Measurements from ENCODE around the gene RGS6.

The RGS6 gene

GRCh38 chr14:72404998-72405397 is 472.8 kb downstream of the RGS6 start:
- DNase-seq (ENCODE audit: low read depth), result no peak

GRCh38 chr14:72408020-72408419 is 475.8 kb downstream of the RGS6 start:
- no peak for DNase-seq (ENCODE audit: low read depth)

- DNase-seq (ENCODE audit: low read depth), result no peak
These were observed 476.8 kb downstream of the RGS6 start for GRCh38 chr14:72409047-72409446.

- no peak for DNase-seq (ENCODE audit: low read depth)
These were observed 484.0 kb downstream of the RGS6 start for GRCh38 chr14:72416081-72416849.

- no peak for DNase-seq (ENCODE audit: low read depth)
These were observed 484.7 kb downstream of the RGS6 start for GRCh38 chr14:72416892-72417291.

GRCh38 chr14:72418806-72419205 is 486.6 kb downstream of the RGS6 start:
- no peak for DNase-seq (ENCODE audit: low read depth)

GRCh38 chr14:72419226-72419775 is 487.1 kb downstream of the RGS6 start:
- no peak for DNase-seq (ENCODE audit: low read depth)

GRCh38 chr14:72420749-72421474 is 488.7 kb downstream of the RGS6 start:
- peak; percentile 45 for DNase-seq (ENCODE audit: low read depth)

- DNase-seq (ENCODE audit: low read depth), result no peak
These were observed 491.7 kb downstream of the RGS6 start for GRCh38 chr14:72423957-72424356.

GRCh38 chr14:72430457-72430856 is 498.2 kb downstream of the RGS6 start:
- DNase-seq (ENCODE audit: low read depth), result no peak

- no peak for DNase-seq (ENCODE audit: low read depth)
These were observed 500.5 kb downstream of the RGS6 start for GRCh38 chr14:72432748-72433147.

- DNase-seq (ENCODE audit: low read depth), result no peak
These were observed 501.3 kb downstream of the RGS6 start for GRCh38 chr14:72433511-72433910.

GRCh38 chr14:72434856-72435255 is 502.6 kb downstream of the RGS6 start:
- DNase-seq (ENCODE audit: low read depth), result no peak

GRCh38 chr14:72439707-72440106 is 507.5 kb downstream of the RGS6 start:
- no peak for DNase-seq (ENCODE audit: low read depth)

- no peak for DNase-seq (ENCODE audit: low read depth)
These were observed 511.0 kb downstream of the RGS6 start for GRCh38 chr14:72443256-72443655.

GRCh38 chr14:72443991-72444441 is 511.8 kb downstream of the RGS6 start:
- DNase-seq (ENCODE audit: low read depth), result no peak

GRCh38 chr14:72444701-72445100 is 512.5 kb downstream of the RGS6 start:
- DNase-seq (ENCODE audit: low read depth), result no peak

- no peak for DNase-seq (ENCODE audit: low read depth)
These were observed 516.0 kb downstream of the RGS6 start for GRCh38 chr14:72448212-72448611.

- DNase-seq (ENCODE audit: low read depth), result no peak
These were observed 518.3 kb downstream of the RGS6 start for GRCh38 chr14:72450473-72451044.

GRCh38 chr14:72451054-72451972 is 519.1 kb downstream of the RGS6 start:
- DNase-seq (ENCODE audit: low read depth), result peak; percentile 10

- DNase-seq (ENCODE audit: low read depth), result no peak
These were observed 520.5 kb downstream of the RGS6 start for GRCh38 chr14:72452774-72453173.

All from stimulated activated CD8-positive, alpha-beta memory T cell treated with anti-CD3 and anti-CD28 coated beads, Interleukin-12 subunit alpha, Interleukin-12 subunit beta, amount 100 ng/mL, for 1 hour (primary cell).